Stimulated activated CD4-positive, alpha-beta T cell treated with anti-CD3 and anti-CD28 coated beads, TNF-alpha, amount 100 ng/mL, for 24 hours (primary cell): ENCODE results near the gene VLDLR.
"Not testable (repeated sequence)": the region's sequence is repeated elsewhere in the genome, so short reads cannot be mapped to it uniquely, and the experiment has no call there.

ENCODE experiments used
- DNase-seq, 3 experiments: peaks; one replicate each; pipeline ENCODE4 v3.0.0-alpha.2; 2020; ENCODE audit warnings: low read depth in 3 of 3

Gene VLDLR

DNA sequence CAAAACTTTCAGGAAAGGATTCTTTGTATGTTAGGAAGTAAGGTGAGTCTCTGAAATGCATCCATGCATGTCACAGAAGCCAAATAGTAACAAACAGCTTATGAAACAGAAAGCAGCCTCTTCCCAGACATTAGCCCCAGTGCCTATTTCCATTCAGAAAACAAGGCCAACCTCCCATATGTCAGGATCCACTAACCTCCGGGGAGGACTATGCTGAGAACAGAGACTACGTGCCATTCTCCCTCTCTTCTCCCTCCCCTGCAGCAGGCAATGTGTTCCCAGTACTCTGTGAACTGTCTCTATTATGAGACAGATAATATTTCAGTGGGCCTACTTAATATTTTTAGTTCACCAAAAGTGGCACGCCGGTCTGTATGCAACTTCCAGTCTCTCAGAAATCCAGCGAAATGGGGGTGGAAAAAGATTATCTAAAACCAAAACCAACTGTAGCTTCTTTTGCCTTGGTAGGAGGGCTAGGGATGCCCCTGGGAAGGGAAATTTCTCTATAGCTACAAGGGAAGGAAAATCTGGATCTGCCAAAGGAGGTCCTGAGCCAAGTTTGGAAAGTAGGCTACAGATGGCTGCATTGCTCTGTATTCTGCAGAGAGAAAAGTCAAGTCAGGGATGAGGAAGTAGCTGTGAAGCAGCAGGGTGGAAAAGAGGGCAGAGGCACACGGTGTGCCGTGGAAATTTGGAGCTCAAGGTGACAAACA is 42.0 kb downstream of the VLDLR start:
- DNase-seq, result no peak

DNA sequence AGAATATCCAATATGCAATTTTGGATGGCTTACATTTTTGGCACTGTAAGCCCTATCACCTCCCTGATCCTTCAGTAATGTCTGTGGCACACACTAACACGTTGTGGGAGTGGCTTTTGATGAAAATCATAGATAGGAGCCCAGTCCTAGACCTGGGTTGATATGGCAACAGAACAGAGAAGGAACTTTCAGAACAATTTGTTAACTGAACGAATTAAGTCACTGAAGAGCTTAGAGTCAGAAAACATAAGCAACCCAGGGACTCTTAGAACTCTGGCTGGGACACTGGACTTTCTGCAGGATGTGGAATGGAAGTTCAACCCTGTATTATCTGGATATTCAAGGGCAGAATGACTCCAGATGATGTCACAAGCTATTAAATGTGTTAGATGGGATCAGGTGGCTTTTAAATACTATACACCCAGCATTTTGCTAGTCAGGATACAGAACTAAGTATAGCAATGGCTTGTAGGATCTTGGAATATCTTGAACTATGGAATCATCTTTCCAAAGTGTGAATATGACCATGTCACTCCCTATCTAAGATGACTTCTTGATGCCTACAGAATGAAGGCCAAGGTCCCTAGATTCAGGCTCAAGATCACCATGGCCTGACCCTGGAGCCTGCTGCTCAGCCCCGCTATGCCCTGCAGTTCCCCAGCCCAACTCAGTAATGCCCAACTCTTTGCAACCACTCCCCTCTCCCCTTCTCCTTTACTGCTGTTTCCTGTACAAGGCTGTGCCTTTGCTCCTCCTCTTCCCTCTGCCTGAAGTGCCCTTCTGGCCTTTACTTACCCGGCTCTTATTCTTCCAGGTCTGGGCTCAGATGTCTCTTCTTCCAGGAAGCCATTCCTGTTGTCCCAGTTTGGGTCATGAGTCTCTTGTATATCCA is 42.8 kb downstream of the VLDLR start:
- DNase-seq, result no peak

DNA sequence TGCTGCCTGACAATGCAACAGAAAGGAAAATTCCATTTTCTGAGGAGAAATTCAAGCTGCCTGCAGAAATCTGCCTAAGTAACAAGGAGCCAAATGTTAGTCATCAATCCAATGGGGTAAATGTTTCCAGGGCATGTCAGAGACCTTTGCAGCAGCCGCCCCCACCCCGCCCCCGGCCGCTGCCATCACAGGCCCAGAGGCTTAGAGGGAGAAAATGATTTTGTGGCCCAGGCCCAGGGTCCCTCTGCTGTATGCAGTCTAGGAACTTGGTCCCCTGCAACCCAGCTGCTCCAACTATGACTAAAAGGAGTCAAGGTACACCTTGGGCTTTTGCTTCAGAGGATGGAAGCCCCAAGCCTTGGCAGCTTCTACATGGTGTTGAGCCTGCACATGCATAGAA is 45.0 kb downstream of the VLDLR start:
- DNase-seq, result no peak

DNA sequence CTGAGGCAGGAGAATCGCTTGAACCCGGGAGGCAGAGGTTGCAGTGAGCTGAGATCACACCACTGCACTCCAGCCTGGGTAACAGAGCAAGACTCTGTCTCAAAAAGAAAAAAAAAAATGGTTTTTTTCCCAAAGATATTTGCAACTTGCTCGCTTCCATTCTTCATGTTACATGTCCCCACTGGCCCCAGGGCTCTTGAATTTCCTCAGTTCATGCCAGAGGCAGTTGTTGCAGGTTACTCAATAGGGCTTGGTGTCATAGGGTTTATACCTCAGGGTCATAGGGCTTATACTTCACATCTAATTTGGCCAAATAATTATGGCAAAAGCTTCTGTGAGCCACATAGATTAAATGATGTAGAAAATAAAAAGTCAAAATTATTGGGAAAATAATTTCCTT is 51.6 kb downstream of the VLDLR start:
- DNase-seq, result no peak

DNA sequence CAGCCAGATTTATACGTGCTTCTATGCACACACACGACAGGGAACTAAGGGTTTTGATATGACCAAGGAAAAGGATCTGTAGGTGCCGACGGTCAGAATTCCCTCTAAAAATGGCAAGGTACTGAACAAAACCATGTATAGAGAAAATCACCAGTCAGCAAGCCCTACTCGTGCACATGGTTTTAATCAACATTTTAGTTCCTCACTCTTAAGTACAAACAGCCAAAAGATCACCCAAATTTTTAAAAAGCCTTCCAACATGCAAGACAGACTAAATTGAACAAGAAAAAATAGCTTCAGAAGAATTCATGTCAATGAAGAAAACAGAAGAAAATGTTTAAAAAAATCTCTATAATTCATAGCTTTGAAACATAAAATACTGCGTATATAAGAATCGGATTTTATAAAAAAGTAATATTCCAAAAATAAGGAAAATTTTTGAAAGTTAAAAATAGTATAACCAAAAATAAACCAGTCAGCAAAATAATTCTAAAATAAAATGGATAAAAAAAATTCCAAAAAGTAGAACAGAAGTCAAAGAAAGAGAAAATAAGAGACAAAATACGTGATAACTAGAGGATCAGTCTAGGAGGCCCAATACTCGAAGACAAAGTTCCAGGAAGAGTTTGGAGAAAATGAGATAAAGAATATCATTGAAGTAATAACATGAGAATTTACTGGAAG is 52.7 kb downstream of the VLDLR start:
- DNase-seq, result no peak

DNA sequence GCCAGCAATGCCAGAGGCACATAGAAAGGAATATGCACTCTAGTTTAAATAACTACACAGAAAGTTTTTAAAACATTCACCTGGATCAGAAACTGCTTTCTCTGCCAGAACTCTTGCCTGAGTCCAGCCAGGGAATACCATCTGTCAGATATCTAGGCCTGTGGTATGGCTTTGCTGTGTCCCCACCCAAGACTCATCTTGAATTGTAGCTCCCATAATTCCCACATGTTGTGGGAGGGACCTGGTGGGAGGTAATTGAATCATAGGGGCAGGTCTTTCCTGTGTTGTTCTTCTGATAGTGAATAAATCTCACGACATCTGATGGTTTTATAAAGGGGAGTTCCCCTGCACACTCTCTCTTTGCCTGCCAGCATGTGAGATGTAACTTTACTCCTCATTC is 54.2 kb downstream of the VLDLR start:
- no peak for DNase-seq

DNA sequence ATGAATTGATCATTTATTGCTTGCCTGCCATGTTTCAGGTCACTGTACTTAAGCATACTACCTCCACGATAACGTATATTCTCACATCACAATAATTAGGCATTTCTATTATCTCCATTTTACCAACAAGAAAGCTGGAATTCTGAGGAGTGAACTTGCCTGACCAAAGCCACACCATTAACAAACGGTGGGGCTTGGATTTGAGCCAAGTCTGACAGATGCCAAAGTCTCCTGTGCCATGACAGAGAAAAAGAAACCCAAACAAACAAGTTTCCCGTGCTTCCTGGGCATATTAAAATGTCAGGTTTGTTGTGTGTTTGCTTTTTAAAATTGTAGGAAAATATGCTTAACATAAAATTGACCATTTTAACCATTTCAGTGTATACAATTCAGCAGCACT is 54.9 kb downstream of the VLDLR start:
- no peak for DNase-seq

DNA sequence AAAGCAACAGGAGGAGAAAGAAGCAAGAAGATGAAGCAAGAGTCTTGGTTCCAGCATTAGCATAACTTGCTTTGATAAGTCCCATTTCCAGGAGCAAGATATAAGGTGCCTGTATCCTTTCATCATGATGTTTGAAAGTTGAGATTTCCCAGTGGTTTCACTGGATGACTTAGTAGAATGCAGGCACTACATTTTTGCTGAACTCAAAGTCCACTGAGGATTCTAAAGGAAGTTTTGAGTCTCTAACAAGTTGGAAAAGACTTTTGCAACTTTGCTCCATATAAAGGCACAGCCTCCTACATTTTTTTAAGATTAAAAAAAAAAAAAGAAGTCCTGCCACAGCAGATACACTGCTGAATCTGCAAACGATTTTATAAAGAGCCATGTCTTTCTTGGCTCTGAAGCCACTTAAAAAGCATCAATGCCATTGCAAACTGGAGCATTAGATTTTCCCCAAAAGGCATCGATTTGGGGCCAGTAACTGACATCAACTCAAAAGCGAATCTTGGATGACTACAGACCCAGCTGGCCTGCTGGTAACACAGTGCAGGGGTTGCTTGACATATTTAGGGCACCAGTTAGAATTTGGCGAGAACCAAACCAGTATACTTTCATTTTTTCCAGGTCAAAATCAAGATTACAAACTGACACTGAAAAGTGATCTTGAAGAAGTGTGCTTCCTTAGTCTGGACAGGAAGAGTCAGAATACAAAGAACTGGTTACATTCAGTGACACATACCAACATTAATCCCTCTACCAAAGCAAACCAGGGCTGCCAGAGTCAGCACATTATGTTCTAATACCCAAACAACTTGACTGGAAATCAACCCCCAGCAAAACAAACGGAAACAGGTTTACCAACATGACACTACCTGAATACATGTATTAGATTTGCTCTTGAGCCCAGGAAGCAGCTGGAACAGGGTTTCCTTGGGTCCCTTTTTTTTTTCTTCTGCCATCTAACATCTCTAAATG is 56.6 kb downstream of the VLDLR start:
- no peak for DNase-seq

DNA sequence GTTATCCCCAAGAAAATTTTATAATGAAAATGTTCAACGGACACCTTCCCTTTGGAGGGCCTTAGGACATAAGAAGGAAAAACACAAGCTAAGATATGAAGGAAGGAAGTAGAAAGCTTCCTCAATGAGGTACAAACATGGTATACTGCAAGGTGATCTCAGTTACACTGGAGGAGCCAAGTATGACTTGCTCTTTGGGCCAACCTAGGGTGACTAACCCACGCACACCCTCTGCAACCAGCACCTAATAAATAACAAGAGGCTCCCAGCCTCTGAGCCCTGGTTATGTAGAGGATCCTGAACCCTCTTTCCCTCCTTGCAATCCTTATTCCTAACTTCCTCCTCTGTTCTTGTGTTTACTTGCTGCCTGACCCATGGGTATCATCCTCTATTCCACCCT is 57.4 kb downstream of the VLDLR start:
- no peak for DNase-seq

DNA sequence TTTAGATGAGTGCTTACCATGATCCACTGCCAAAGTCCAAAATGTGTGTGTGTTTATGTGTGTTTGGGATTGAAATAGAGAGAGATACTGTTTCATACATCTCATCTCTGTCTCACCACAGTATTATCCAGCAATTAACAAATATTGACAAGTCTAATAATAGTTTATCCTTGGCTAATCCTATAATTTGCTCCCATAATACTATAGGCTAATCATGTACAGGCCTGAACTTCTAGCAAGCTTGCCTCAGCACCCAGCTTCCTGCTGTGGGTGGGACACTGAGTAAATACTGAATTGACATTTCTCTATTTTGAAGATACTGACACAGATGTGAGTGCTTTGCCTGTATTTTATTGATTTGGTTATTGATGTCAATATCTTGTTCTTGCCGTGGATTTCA is 60.4 kb downstream of the VLDLR start:
- no peak for DNase-seq

DNA sequence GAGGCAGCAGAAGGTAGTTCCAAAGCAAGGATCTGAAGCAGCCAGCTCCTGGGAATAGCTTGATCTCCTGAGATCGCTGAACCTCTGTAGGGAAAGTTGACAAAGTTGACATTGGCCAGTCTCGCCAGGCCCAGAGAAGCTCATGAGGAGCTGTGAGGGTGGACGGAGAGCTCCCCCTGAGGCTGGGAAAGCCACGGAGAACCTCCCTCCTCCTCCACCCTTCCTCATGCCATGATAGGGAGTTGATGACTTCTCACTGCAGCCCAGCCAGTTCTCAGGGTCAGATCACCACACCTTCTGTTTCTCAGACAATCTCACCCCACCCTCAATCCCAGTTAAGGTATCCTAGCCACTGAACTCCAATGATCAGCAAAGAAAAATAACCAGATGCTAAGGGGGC is 65.3 kb downstream of the VLDLR start:
- DNase-seq, result no peak

DNA sequence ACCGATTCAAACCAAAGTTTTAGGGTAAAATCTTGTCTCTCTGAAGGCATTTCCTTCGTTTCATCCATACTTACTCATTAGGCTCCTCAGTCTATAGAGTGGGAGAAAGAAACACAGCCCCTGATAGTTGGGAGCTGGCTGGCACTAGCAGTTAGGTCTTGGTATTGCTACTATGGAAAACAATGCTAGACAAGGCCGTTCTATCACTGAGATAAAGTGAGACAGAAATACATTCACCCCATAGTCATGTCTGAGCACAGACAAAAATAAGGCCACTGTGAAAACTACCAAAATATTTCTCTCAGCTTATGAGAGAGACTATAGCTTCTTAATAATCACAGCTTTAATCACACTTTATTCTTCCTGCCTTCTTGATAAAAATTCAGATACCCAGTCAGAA is 67.0 kb downstream of the VLDLR start:
- no peak for DNase-seq

DNA sequence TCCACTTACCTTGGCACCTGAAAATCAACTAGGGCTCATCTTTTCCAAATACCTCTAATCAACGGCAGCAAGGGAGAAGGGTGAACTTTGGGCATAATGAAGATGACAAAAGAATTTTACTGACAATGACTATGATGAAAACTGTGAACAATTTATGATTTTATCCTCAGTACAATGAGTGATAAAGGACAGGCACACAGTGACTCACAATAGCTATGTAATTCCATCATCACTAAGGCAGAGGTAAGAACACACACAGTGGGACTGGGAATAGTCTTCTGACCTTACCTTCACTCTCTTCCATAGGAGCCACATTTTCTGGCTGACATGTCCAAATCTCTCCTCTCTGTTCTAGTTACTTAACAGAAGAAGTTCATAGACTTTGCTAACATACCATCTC is 69.6 kb downstream of the VLDLR start:
- no peak for DNase-seq

DNA sequence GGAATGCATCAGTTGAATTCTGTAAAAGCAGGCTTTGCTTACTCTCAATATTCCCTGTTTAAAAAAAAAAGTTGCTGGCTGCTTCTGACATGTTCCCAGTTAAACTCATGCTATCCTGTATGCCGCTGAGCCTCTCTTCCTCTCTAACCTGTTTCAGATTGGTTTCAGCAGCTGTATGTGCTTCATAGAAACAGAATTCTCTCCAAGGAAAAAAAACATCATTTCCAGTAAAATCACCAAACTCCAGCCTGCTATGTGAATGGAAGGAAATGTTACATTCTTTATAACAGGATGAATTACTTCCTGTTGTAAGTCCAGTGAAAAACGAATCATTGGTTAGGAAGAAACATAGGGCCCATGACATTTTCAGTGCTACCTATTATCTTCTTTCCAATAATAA is 70.0 kb downstream of the VLDLR start:
- no peak for DNase-seq

DNA sequence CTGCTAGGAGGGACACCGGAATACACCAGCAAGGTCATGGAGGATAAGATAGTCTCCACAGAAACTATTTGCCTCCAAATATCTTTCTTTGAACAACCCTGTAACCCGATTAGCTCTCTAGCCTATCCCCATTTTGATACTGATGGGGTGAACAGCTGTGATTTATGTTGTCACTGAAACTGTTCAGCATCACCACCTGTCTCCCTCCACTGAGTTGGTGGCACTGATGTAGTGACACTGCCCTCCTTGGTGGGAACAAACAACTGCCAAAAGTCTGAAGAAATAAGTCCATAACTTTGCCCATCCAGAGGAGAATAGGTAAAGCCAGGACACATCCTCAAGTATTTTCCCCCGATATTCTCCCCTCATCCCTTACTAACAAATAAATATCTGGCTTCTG is 71.5 kb downstream of the VLDLR start:
- no peak for DNase-seq

DNA sequence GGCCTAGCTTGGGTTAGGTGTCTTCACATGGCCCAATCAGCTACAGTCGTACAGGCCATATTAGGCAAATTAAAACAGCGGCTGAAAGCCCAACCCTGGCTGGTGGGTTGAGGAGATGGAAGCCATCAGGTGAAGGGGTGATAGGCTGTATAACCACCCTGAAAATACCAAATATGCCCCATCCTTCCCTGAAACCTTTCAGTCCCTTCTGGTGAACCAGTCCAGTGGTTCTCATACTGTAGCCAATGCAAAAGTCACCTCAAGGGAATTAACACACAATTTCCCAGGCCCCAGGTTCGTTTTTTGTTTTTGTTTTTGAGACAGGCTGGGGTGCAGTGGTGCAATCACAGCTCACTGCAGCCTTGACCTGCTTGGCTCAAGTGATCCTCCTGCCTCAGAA is 75.9 kb downstream of the VLDLR start:
- no peak for DNase-seq

DNA sequence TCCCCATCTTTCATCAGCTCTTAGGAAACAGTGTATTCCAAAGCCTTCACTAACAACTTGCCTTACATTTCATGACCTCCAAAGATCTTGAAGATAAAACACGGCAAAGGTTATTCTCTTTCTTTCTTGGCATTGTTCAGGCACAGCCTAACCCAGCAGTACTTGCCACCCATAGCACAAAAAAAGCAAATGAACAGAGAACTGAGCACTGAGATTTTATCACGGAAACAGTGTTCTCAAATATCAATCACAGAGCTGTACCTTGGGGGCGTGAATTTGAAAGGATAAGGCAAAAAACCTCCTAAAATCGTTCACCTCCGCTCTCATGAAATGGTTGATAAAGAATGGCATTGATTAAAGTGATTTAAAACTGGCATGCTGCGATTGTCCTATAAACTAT is 78.8 kb downstream of the VLDLR start:
- no peak for DNase-seq

DNA sequence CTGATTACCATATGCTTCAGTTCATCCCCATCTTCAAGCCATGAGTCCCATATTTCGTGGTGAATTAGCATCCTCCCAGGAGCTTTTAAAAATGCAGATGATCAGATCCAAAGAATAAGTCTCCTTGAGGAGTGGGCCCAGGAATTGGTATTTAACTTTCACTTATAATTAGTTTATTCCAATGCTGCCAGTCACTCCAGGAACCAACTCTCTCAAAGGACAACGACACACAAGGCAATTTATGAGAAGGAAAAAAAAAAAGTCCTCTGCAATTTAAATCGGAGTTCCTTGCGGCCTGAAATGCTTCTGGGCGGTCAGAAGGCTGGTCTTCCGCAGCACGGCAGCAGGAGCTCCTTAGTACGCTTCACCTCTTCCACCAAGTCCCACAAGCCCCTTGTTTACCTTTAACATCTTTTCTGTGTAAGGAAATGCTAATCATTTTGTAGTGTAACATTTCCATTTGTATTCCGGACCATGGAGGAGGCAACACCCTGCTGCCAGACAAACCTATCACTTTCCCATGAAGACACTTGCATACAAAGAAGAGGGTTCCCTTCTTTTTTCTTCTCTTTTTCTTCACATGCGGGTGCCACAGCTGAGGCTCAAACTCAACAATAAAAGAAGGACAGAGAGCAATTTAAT is 79.4 kb downstream of the VLDLR start:
- DNase-seq, result no peak

DNA sequence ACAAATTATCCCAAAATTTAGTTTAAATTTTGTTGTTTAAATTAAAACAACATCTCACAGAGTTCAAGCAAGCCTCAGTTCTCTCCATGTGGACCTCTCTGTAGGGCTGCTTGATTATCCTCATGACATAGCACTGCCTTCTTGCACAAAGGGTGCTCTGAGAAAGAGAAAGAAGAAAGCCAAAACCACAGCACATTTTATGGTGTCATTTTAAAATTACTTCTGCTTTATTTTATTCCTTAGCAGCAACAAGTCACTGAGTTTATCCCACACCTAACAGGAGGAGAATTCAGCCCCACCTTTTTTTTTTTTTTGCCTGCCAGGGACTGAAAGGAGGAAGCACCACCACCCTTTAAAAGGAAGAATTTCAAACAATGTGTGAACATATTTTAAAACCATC is 82.9 kb downstream of the VLDLR start:
- no peak for DNase-seq

DNA sequence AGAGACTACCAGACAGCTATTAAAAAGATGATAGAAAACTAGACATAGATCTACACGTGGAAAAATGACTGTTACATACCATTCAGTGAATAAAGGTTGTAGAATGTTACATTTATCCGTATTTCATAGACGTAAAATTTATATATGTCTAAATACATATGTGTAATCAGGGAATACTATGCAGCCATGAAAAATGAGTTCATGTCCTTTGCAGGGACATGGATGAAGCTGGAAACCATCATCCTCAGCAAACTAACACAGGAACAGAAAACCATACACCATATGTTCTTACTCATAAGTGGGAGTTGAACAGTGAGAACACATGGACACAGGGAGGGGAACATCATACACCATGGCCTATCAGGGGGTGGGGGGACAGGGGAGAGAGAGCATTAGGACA is 85.7 kb downstream of the VLDLR start:
- not testable (repeated sequence) for DNase-seq
